Measurements from ENCODE around the gene SLC1A7.

GRCh38 chr1:53142226-53142853, at the start of gene SLC1A7:
- TF ChIP-seq EZH2phosphoT487 (IDR thresholded peaks at IDR 0.05; ENCODE audit: borderline replicate concordance, low read length) (no peak), CTCF (IDR thresholded peaks at IDR 0.05; ENCODE audit: low read depth, low read length, poor library complexity, severe bottlenecking) (no peak)
